HepG2 (cell line): Measurements from ENCODE around the gene INPP4B. TPM values are rescaled to one million over a fixed set of nuclear protein-coding genes. Genes with fewer than 3 reads are reported as not detected.

ENCODE experiments used
- ATAC-seq: fragments of 200-7000 bp; cut with Tn5 transposase; 3 replicates; pipeline ENCODE4 v1.9.1; 2020; ENCODE audit warnings: mild to moderate bottlenecking, moderate library complexity
- BruUV-seq: library from RNA; stranded (reverse); fragments of 400-500 nt; replicated peaks from 2 replicates; lab custom pipeline; 2021; lab: Mats Ljungman, UMichigan
- CTCF ChIA-PET: fragments of 300-600 bp; formaldehyde crosslinking; extraction: SDS; loops from one replicate; lab custom pipeline; 2021; ENCODE audit warnings: low total read pairs, inconsistent platforms, low intra/inter-chr PET ratio; lab: Yijun Ruan, JAX
- POLR2A ChIA-PET: fragments of 350-600 bp; sonication (Branson Sonifier 250); formaldehyde crosslinking; loops from one replicate; lab custom pipeline; 2020; ENCODE audit warnings: antibody characterized with exemption, inconsistent platforms; lab: Yijun Ruan, JAX
- DNase-seq: peaks from one replicate; pipeline ENCODE4 v3.0.0-alpha.2; 2015; ENCODE audit warnings: low spot score
- FAIRE-seq: peaks from 3 replicates; lab custom pipeline; 2011; peaks lifted over from hg19 to GRCh38; lab: Jason Lieb, UNC
- H2AFZ ChIP-seq: one replicate; pipeline ENCODE4 v1.6.1; 2011; ENCODE audit warnings: low read length, inconsistent platforms
- H3K27ac ChIP-seq: fragments of 300-600 bp; 3 replicates; pipeline ENCODE4 v1.8.0; 2011; ENCODE audit warnings: mixed run types, mild to moderate bottlenecking, mixed read lengths, low read length, inconsistent platforms; ENCODE audit not compliant: insufficient read depth; ENCODE audit errors: extremely low read length
- H3K27me3 ChIP-seq, 2 experiments: fragments of 200-600 bp in 1 of 2; 2 replicates in 1 of 2; 3 replicates in 1 of 2; pipeline versions ENCODE4 v1.6.0 to v1.8.0; 2011; ENCODE audit warnings: low read length in 2 of 2, mild to moderate bottlenecking in 2 of 2, moderate library complexity in 2 of 2, inconsistent platforms in 1 of 2; ENCODE audit not compliant: insufficient read depth in 2 of 2, control insufficient read depth in 1 of 2
- H3K36me3 ChIP-seq, 2 experiments: fragments of 200-600 bp in 1 of 2; replicated peaks in 1 of 2; 2 replicates in 1 of 2; 3 replicates in 1 of 2; pipeline versions ENCODE4 v1.5.1 to v1.8.0; 2011; ENCODE audit warnings: low read length in 2 of 2, inconsistent platforms in 1 of 2; ENCODE audit not compliant: insufficient read depth in 2 of 2, control insufficient read depth in 1 of 2
- H3K4me1 ChIP-seq: 2 replicates; pipeline ENCODE4 v1.5.1; 2012; ENCODE audit warnings: low read length, inconsistent platforms; ENCODE audit not compliant: insufficient read depth
- H3K4me2 ChIP-seq: 2 replicates; pipeline ENCODE4 v1.6.0; 2011; ENCODE audit warnings: low read depth, low read length, inconsistent platforms
- H3K4me3 ChIP-seq, 3 experiments: fragments of 200-600 bp in 1 of 3; sonication (generic), shearing (Covaris generic) in 1 of 3; replicated peaks in 1 of 3; 2 replicates each; pipeline ENCODE4 v1.5.1; 2011 to 2016; ENCODE audit warnings: low read length in 3 of 3, inconsistent platforms in 2 of 3, low read depth in 2 of 3, mild to moderate bottlenecking in 2 of 3, control low read depth in 1 of 3, mixed read lengths in 1 of 3; ENCODE audit not compliant: insufficient read depth in 1 of 3
- H3K79me2 ChIP-seq: one replicate; pipeline ENCODE4 v1.6.1; 2011; ENCODE audit warnings: low read length, inconsistent platforms; ENCODE audit not compliant: insufficient read depth
- H3K9ac ChIP-seq: 2 replicates; pipeline ENCODE4 v1.6.0; 2011; ENCODE audit warnings: mild to moderate bottlenecking, low read depth, low read length, inconsistent platforms; ENCODE audit not compliant: insufficient read depth
- H3K9me3 ChIP-seq: 2 replicates; pipeline ENCODE4 v1.5.1; 2012; ENCODE audit warnings: mild to moderate bottlenecking, low read length
- H4K20me1 ChIP-seq: 2 replicates; pipeline ENCODE4 v1.6.0; 2011; ENCODE audit warnings: inconsistent platforms, mild to moderate bottlenecking, low read length, moderate library complexity; ENCODE audit not compliant: insufficient read depth
- EEA1 ChIP-seq: sonication (generic); formaldehyde crosslinking; IDR thresholded peaks from 2 replicates; pipeline ENCODE4 v1.5.1; 2020; ENCODE audit warnings: mild to moderate bottlenecking, missing genetic modification reagents, borderline replicate concordance
- GATAD2A ChIP-seq: IDR thresholded peaks from 2 replicates; pipeline ENCODE4 v1.6.1; 2016
- KDM5B ChIP-seq: sonication (generic); formaldehyde crosslinking; IDR thresholded peaks from 2 replicates; pipeline ENCODE4 v1.4.0; 2020; ENCODE audit warnings: missing genetic modification reagents, mild to moderate bottlenecking, borderline replicate concordance
- KLF9 ChIP-seq: IDR thresholded peaks from 2 replicates; pipeline ENCODE4 v1.6.1; 2016; ENCODE audit warnings: low read depth
- NR3C1 ChIP-seq: sonication (generic); formaldehyde crosslinking; IDR thresholded peaks from 2 replicates; pipeline ENCODE4 v1.4.0; 2020; ENCODE audit warnings: missing genetic modification reagents
- RXRB ChIP-seq: IDR thresholded peaks from 2 replicates; pipeline ENCODE4 v1.6.1; 2016; ENCODE audit warnings: borderline replicate concordance, missing genetic modification reagents, missing compliant biosample characterization
- SUZ12 ChIP-seq: fragments of 150-350 bp; IDR thresholded peaks from 2 replicates; pipeline ENCODE4 v1.6.1; 2014; ENCODE audit warnings: low read depth, low read length
- USF2 ChIP-seq, 2 experiments: sonication (generic) in 1 of 2; formaldehyde crosslinking in 1 of 2; IDR thresholded peaks; 2 replicates each; pipeline versions ENCODE4 v1.5.1 to v1.6.1; 2011 to 2020; ENCODE audit warnings: borderline replicate concordance in 1 of 2, low read depth in 1 of 2, low read length in 1 of 2, mild to moderate bottlenecking in 1 of 2, missing genetic modification reagents in 1 of 2, moderate library complexity in 1 of 2
- ZBTB20 ChIP-seq: sonication (generic); formaldehyde crosslinking; IDR thresholded peaks from 2 replicates; pipeline ENCODE4 v1.8.1; 2023; ENCODE audit warnings: missing genetic modification reagents, low read depth, mild to moderate bottlenecking, borderline replicate concordance
- ZFP41 ChIP-seq: sonication (generic); formaldehyde crosslinking; IDR thresholded peaks from 2 replicates; pipeline ENCODE4 v1.4.0; 2020; ENCODE audit warnings: mild to moderate bottlenecking, missing genetic modification reagents, borderline replicate concordance
- ZFP62 ChIP-seq: sonication (generic); formaldehyde crosslinking; IDR thresholded peaks from 2 replicates; pipeline ENCODE4 v1.4.0; 2020; ENCODE audit warnings: missing genetic modification reagents
- ZNF234 ChIP-seq: sonication (generic); formaldehyde crosslinking; conservative IDR thresholded peaks from 2 replicates; pipeline ENCODE4 v1.5.1; 2020; ENCODE audit warnings: mild to moderate bottlenecking, missing genetic modification reagents
- ZNF253 ChIP-seq: sonication (generic); formaldehyde crosslinking; IDR thresholded peaks from 2 replicates; pipeline ENCODE4 v1.8.0; 2022; ENCODE audit warnings: mild to moderate bottlenecking, missing genetic modification reagents, borderline replicate concordance
- ZNF382 ChIP-seq: sonication (generic); formaldehyde crosslinking; IDR thresholded peaks from 2 replicates; pipeline ENCODE4 v1.5.0; 2020; ENCODE audit warnings: missing genetic modification reagents, mild to moderate bottlenecking, borderline replicate concordance
- ZNF660 ChIP-seq: sonication (generic); formaldehyde crosslinking; IDR thresholded peaks from 2 replicates; pipeline ENCODE4 v1.5.1; 2020; ENCODE audit warnings: mild to moderate bottlenecking, low read depth, missing genetic modification reagents, borderline replicate concordance
- ZZZ3 ChIP-seq: sonication (generic); formaldehyde crosslinking; IDR thresholded peaks from 2 replicates; pipeline ENCODE4 v1.4.0; 2020; ENCODE audit warnings: missing genetic modification reagents, mild to moderate bottlenecking, borderline replicate concordance
- WGBS: methylation state at CpG from one replicate; pipeline ENCODE4 v1.1.6; 2017; ENCODE audit warnings: low lambda C conversion rate; 5-methylcytosine and 5-hydroxymethylcytosine counted together
- in situ Hi-C: cut with HindIII; loops from 2 replicates; pipeline ENCODE4 v1.10.0; 2017; ENCODE audit warnings: low pct_unique_long_range_greater_than_20kb; ENCODE audit not compliant: extremely low pct_ligation_motif_present
- intact Hi-C: fragments of 100-400 bp; cut with micrococcal nuclease; formaldehyde crosslinking; loops from one replicate; pipeline ENCODE4 v1.10.0; 2022; ENCODE audit not compliant: unreplicated experiment
- polyA plus RNA-seq, 8 experiments: library from polyadenylated mRNA; depleted of rRNA in 3 of 8; stranded (reverse) in 7 of 8; unstranded in 1 of 8; fragments of >200 nt; fragmentation: Illumina TruSeq in 4 of 8; extraction: Trizol in 4 of 8; gene quantifications; 2 replicates each; pipeline versions ENCODE4 v1.2.1 to v1.2.3, GENCODE V29; 2011 to 2016; ENCODE audit warnings: low read depth in 4 of 8, missing spikeins in 1 of 8, mixed read lengths in 1 of 8; ENCODE audit not compliant: insufficient read depth in 1 of 8
- total RNA-seq, 5 experiments: library from RNA; depleted of rRNA; stranded (reverse); fragments of >200 nt; fragmentation: Illumina TruSeq; extraction: Trizol; gene quantifications; 2 replicates each; pipeline ENCODE4 v1.2.3, GENCODE V29; 2016; ENCODE audit warnings: low read depth in 1 of 5

Gene INPP4B
- total and polyA plus RNA-seq, 2 of the 13 experiments (the other 11 are each of a cell fraction or from before 2014, with no cell fraction given), result not detected

GRCh38 chr4:142311916-142312315 is 534.2 kb downstream of the INPP4B start:
- no peaks in the 10 kb centered on the region for H4K20me1 ChIP-seq
- BruUV-seq, result no TSS peak
- no peak overlapping the region for H3K27ac ChIP-seq
- no peak for DNase-seq
- no peak for FAIRE-seq
- H3K27me3 ChIP-seq, result no peaks in the 10 kb centered on the region
- H3K9me3 ChIP-seq, result no peaks in the 10 kb centered on the region
- H3K4me2 ChIP-seq, result no peak overlapping the region
- CTCF ChIA-PET, result no interaction called here
- H3K4me1 ChIP-seq, result no peaks in the 10 kb centered on the region
- no peak overlapping the region for H2AFZ ChIP-seq
- no peak for ATAC-seq
- H3K79me2 ChIP-seq, result no peaks in the 10 kb centered on the region
- H3K4me3 ChIP-seq, result no peak overlapping the region
- intact Hi-C loops (no loop called here), in situ Hi-C loops (no loop called here)
- H3K36me3 ChIP-seq, result no peaks in the 10 kb centered on the region
- TF ChIP-seq ZNF234 (CRISPR knock-in tag) (no peak), USF2 (IDR thresholded peaks at IDR 0.05; ENCODE audit: low read depth, low read length) (no peak), USF2 (CRISPR knock-in tag; IDR thresholded peaks at IDR 0.05; ENCODE audit: borderline replicate concordance) (no peak), EEA1 (CRISPR knock-in tag) (no peak)
- POLR2A ChIA-PET, result no interaction called here
- H3K9ac ChIP-seq, result no peak overlapping the region
- 3% methylated on average over 6 of the region's 6 CpGs for WGBS

- H3K27ac ChIP-seq, result no peak overlapping the region
- POLR2A ChIA-PET, result no interaction called here
- no peak for TF ChIP-seq ZNF253 (CRISPR knock-in tag)
- no peak for TF ChIP-seq RXRB
- no peak for TF ChIP-seq KLF9 (CRISPR knock-in tag)
- TF ChIP-seq ZFP41 (CRISPR knock-in tag), result no peak
- no peak for TF ChIP-seq ZBTB20 (CRISPR knock-in tag)
- TF ChIP-seq ZZZ3 (CRISPR knock-in tag), result no peak
- TF ChIP-seq NR3C1 (CRISPR knock-in tag), result no peak
- no peak for TF ChIP-seq ZNF660
- no peak for TF ChIP-seq ZNF382
- TF ChIP-seq KDM5B, result no peak
- TF ChIP-seq GATAD2A (CRISPR knock-in tag), result no peak
- no peak for TF ChIP-seq ZFP62
- TF ChIP-seq SUZ12, result no peak
Measured at GRCh38 chr4:142309772-142310171, 536.3 kb downstream of the INPP4B start.

More at GRCh38 chr4:142309772-142310171, 536.3 kb downstream of the INPP4B start:
- Histone ChIP-seq H3K4me2 (no peak overlapping the region), H3K27me3 (no peaks in the 10 kb centered on the region), H3K36me3 (no peaks in the 10 kb centered on the region), H2AFZ (no peak overlapping the region), H4K20me1 (no peaks in the 10 kb centered on the region), H3K4me3 (no peak overlapping the region), H3K9me3 (no peaks in the 10 kb centered on the region), H3K9ac (no peak overlapping the region), H3K79me2 (no peaks in the 10 kb centered on the region), H3K4me1 (no peaks in the 10 kb centered on the region)
- no TSS peak for BruUV-seq
- CTCF ChIA-PET, result no interaction called here
- no CpG with 5 or more reads among the region's 1 CpG for WGBS
- ATAC-seq, result no peak
- intact Hi-C loops, result no loop called here
- DNase-seq, result no peak
- no peak for FAIRE-seq
- in situ Hi-C loops, result no loop called here
